GM12864 (cell line): ENCODE results near the gene JCAD.
A peak's percentile ranks its signal among the peaks of the same experiment; 100 is the strongest.
"Not testable (repeated sequence)": the region's sequence is repeated elsewhere in the genome, so short reads cannot be mapped to it uniquely, and the experiment has no call there.

Source experiments
- DNase-seq: peaks from one replicate; pipeline ENCODE4 v3.0.0-alpha.2; 2011; ENCODE audit warnings: low read depth
- H3K4me3 ChIP-seq: 2 replicates; pipeline ENCODE4 v1.5.1; 2011; ENCODE audit warnings: mild to moderate bottlenecking, low read depth, low read length, control low read depth
- CTCF ChIP-seq: IDR thresholded peaks from 2 replicates; pipeline ENCODE4 v1.5.1; 2011; ENCODE audit warnings: low read depth, mild to moderate bottlenecking, moderate library complexity, low read length, control low read depth, inconsistent platforms; ENCODE audit errors: missing control alignments

Gene JCAD

DNA sequence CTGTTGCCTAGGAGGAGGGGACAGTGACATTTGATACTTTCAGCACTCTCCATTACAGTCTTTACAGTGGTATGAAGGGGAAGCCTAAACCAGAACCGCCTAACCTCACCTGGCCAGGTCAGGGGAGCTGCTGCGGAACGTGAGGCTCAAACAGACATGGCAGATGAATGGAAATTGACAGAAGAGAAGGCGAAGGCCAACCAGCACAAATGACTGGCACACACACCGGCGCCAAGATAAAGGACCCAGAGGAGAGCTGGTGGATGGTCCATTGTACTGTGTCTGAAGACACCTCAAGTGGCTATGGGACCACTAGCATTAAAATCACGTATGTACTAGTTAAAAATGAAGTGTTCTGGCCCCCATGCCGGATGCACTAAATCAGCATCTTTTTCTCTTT is 53.0 kb downstream of the JCAD start:
- DNase-seq: no peak
- TF ChIP-seq CTCF: no peak
- H3K4me3 ChIP-seq: no peak overlapping the region

DNA sequence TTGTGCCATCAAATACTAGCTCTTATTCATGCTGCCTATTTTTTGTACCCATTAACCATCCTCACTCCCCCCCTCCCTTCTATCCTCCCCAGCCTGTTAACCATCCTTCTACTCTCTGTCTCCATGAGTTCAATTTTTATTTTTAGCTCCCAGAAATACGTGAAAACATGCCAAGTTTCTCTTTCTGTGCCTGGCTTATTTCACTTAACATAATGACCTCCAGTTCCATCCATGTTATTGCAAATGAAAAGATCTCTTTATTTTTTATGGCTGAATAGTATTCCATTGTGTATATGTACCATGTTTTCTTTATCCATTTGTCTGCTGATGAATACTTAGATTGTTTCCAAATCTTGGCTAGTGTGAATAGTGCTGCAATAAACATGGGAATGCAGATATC is 54.3 kb downstream of the JCAD start:
- H3K4me3 ChIP-seq, DNase-seq: not testable (repeated sequence)

DNA sequence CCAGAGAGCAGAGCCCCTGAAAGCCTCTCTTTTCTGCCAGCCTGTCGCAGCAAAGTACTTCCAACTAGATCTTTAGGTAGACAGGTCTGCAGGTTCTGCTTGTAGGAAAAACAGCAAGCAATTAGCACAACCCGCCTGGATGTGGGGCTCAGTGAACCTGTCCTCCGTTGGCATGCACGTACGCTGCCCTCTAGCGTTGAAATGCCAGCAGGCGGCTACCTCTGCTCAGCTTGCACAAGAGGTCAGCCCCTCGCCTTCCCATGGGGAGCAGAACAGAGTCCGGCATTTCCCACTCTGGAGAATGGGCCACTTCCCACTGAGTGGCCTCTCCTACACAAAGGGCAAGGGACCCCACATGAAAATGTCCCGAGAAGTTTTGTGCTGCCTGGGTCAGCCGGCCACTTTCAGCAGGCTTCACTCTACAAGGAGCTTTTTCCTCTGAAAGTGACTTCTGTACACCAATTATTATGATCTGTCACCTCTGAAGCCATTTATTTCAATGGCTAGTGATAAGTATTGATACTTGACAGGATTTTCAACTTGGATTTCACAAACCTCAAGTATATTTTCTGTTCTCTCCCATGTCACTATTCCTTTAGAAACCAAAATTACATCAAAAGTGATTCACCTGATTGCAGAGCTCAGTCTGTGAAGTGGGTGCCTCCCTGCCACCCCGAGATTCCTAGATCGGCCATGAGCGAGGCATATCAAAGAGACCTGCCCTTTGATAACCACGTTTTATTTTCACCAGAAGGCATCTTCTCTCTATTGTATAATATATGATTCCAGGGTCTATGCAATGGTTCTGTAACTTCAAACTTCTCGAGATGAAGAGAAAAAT is 56.7 kb downstream of the JCAD start:
- TF ChIP-seq CTCF: peak; percentile 94
- H3K4me3 ChIP-seq: no peak overlapping the region
- DNase-seq: peak; percentile 13

GRCh38 chr10:30000802-30001571 is 58.4 kb downstream of the JCAD start:
- no peak overlapping the region for H3K4me3 ChIP-seq
- no peak for TF ChIP-seq CTCF
- DNase-seq: no peak

DNA sequence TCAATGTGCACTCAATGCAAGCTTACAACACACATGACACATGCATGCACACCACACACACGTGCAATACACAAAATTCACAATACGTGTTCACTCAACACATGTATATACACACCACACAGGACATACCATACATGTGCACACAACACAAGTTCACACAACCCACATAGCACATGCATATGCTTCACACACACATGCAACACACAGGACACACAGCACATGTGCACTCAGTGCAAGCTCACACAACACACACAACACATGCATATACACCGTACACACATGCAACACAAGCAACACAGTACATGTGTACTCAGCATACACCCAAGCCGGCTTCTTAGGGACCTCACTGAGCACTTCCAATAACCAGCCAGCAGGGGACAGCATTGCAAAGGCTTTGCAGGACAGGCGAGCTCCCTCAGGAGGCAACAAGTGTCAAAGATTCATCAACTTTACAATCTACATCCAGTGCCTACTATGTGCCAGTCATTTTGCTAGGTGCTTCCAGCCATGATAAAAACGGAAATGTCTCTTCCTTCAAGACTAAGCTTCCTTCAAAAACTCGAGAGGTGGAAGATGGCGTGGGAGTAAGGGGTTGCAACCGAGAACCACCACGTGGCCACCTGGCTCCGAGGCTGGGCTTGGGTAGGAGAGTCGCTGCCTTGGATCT is 61.1 kb downstream of the JCAD start:
- peak; percentile 49 for DNase-seq
- H3K4me3 ChIP-seq: no peak overlapping the region
- peak; percentile 100 for TF ChIP-seq CTCF

DNA sequence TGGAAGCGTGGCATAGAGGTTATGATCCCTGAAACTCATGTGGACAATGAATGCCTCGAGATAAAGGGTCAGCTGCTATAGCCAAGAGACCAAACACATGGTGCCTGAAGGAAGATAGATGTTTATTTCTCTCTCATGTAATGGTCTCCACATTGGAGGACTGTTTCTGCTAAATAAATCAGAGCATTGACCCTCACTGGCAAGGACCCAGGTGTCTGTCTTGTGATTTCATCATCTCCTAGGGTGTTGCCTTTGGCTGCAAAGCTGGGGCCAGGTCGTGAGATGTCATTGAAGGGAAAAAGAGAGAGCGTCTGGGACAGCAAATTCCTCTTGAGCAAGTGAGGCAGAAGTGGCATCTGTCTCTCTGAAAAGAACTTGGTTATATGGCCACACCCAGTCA is 64.6 kb downstream of the JCAD start:
- no peak overlapping the region for H3K4me3 ChIP-seq
- no peak for TF ChIP-seq CTCF
- no peak for DNase-seq

- H3K4me3 ChIP-seq: no peak overlapping the region
- DNase-seq: no peak
- no peak for TF ChIP-seq CTCF
Measured at GRCh38 chr10:29993319-29993915, 66.0 kb downstream of the JCAD start.
